IPS-18a (cell line): ENCODE results near the gene RPS24.
"Not testable (repeated sequence)": the region's sequence is repeated elsewhere in the genome, so short reads cannot be mapped to it uniquely, and the experiment has no call there.

Source experiments
- H3K27ac ChIP-seq: one replicate; pipeline ENCODE4 v1.5.1; 2013; ENCODE audit warnings: low read length
- H3K27me3 ChIP-seq: one replicate; pipeline ENCODE4 v1.6.1; 2013; ENCODE audit warnings: mild to moderate bottlenecking, low read length; ENCODE audit not compliant: control insufficient read depth, insufficient read depth
- H3K36me3 ChIP-seq: one replicate; pipeline ENCODE4 v1.6.1; 2013; ENCODE audit warnings: low read depth, low read length; ENCODE audit not compliant: control insufficient read depth
- H3K4me1 ChIP-seq: one replicate; pipeline ENCODE4 v1.6.1; 2013; ENCODE audit warnings: low read depth, low read length; ENCODE audit not compliant: control insufficient read depth
- H3K4me3 ChIP-seq: one replicate; pipeline ENCODE4 v1.5.1; 2013; ENCODE audit warnings: low read length
- H3K9ac ChIP-seq: one replicate; pipeline ENCODE4 v1.6.1; 2013; ENCODE audit warnings: mild to moderate bottlenecking, low read length, moderate library complexity
- H3K9me3 ChIP-seq: one replicate; pipeline ENCODE4 v1.6.1; 2013; ENCODE audit warnings: low read depth, low read length; ENCODE audit not compliant: control insufficient read depth

The RPS24 gene

DNA sequence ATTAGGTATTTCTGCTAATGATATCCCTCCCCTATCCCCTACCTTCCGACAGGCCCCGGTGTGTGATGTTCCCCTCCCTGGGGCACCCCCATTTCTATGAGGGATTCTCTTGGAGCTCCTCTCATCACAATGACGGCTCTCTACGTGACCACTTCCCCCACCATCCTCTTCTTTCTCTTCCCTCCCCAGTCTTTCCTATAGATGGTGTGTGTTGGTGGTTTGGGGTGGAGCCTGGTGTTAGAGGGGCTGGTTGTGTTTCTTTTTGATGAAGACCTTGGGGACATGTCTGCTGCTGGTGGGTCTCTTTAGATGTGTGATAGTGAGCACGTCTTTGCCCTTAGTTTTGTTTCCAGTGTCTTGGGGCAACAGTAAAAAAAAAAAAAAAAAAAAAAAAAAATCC, 28.6 kb downstream of the RPS24 start:
- no peaks in the 10 kb centered on the region for H3K9me3 ChIP-seq
- no peak overlapping the region for H3K9ac ChIP-seq
- H3K4me3 ChIP-seq: no peak overlapping the region
- H3K4me1 ChIP-seq: no peaks in the 10 kb centered on the region
- H3K27me3 ChIP-seq: no peaks in the 10 kb centered on the region
- no peak overlapping the region for H3K27ac ChIP-seq
- no peaks in the 10 kb centered on the region for H3K36me3 ChIP-seq

DNA sequence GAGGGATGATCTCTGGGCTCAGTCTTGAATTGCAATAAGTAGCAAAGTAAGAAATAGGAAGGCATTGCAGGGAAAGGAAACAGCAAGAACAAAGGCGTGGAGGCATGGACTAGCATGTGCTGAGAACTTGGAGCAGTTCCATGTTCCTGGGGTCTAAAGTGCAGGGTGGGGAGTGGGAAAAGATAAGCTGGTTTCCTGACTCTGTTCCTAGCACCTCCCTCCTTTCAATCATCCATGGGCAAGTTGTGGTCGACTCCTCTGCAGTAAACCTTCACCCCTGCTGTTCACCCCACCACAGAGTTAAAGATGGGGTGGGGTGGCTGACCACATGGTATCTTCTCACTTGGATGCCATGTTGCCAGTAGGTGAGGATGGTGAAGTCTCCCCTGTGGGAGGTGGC, 29.6 kb downstream of the RPS24 start:
- no peak overlapping the region for H3K9ac ChIP-seq
- H3K4me3 ChIP-seq: no peak overlapping the region
- H3K36me3 ChIP-seq: no peaks in the 10 kb centered on the region
- no peak overlapping the region for H3K27ac ChIP-seq
- no peaks in the 10 kb centered on the region for H3K9me3 ChIP-seq
- no peaks in the 10 kb centered on the region for H3K27me3 ChIP-seq
- no peaks in the 10 kb centered on the region for H3K4me1 ChIP-seq

DNA sequence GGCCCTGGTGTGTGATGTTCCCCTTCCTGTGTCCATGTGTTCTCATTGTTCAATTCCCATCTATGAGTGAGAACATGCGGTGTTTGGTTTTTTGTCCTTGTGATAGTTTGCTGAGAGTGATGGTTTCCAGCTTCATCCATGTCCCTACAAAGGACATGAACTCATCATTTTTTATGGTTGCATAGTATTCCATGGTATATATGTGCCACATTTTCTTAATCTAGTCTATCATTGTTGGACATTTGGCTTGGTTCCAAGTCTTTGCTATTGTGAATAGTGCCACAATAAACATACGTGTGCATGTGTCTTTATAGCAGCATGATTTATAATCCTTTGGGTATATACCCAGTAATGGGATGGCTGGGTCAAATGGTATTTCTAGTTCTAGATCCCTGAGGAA, 31.3 kb downstream of the RPS24 start:
- H3K4me1 ChIP-seq, H3K4me3 ChIP-seq, H3K36me3 ChIP-seq, H3K9ac ChIP-seq, H3K27ac ChIP-seq, H3K27me3 ChIP-seq, H3K9me3 ChIP-seq: not testable (repeated sequence)

DNA sequence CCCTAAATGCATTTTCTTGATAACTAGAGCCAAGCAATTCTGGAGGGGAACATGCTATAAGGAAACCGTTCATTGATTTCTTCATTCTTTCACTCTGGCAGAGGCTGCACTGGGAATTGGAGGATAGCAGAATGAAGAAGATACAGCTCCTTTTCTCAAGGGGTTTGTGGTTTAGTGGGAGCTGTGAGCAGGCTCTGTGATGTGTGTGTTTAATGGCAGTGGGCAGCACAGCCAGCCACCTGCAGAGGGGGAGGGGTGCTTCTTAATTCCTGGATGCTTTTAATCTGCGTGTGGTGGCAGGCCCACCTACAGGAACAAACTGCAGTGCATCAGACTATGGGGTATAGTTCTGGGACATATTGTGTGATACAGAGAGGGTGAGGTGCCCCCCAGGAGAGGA, 31.9 kb downstream of the RPS24 start:
- Histone ChIP-seq H3K27ac (no peak overlapping the region), H3K36me3 (no peaks in the 10 kb centered on the region), H3K9ac (no peak overlapping the region), H3K9me3 (no peaks in the 10 kb centered on the region), H3K4me3 (no peak overlapping the region), H3K4me1 (no peaks in the 10 kb centered on the region), H3K27me3 (no peaks in the 10 kb centered on the region)

DNA sequence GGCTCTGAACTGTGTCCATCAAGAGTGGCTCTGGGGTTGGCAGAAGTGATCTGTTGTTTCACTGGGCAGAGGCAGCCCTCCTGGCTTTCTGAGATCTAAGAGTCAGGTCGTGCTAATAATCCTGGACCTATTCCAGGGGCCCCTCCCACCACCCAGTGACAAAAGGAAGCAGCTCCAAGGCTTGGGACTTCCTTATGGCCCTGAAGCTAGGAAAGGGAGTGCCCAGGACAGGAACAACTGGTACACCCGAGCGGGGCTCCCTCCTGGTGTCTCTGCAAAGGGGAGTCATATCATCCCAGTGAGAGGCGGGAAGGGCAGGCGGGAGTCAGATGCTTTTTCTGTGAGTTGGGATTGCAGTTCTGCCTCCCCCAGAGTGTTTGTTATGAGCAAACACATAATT, 32.3 kb downstream of the RPS24 start:
- no peaks in the 10 kb centered on the region for H3K4me1 ChIP-seq
- no peaks in the 10 kb centered on the region for H3K27me3 ChIP-seq
- no peak overlapping the region for H3K4me3 ChIP-seq
- H3K9ac ChIP-seq: no peak overlapping the region
- no peaks in the 10 kb centered on the region for H3K36me3 ChIP-seq
- H3K9me3 ChIP-seq: no peaks in the 10 kb centered on the region
- no peak overlapping the region for H3K27ac ChIP-seq

DNA sequence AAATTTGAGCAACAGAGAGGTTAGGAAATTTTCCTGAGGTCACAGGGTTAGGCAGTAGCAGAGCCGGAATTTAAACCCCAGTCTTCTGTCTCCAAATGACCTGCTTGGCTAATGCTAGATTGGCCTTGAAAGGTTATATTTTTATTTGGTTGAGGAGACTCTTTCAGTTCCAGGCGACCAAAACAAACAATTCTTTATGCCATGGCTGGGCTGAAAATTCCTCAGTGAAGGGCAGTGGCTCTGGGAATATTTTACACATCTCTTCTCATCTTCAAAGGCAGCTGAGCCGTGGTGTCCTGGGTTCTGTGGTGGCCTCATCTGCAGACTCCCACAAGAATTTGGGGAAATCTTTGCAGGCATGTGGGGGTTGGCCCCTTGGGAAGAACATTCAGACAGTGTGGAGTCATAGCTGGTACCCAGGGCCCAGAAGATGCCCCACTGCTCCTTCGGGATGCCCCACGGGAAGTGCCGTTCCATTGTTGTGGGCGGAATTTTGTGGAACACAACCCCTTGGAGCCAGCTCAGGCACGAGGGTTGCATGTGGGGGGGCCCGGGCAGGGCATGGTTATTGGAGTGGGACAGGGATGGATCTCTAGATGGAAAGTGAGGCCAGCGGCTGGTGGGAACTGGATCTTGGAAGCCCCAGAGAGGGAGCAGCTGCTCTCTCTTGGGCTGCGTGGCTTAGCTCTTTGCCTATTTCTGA, 33.2 kb downstream of the RPS24 start:
- H3K4me3 ChIP-seq: no peak overlapping the region
- no peaks in the 10 kb centered on the region for H3K27me3 ChIP-seq
- H3K27ac ChIP-seq: no peak overlapping the region
- no peak overlapping the region for H3K9ac ChIP-seq
- no peaks in the 10 kb centered on the region for H3K36me3 ChIP-seq
- no peaks in the 10 kb centered on the region for H3K4me1 ChIP-seq
- H3K9me3 ChIP-seq: no peaks in the 10 kb centered on the region

DNA sequence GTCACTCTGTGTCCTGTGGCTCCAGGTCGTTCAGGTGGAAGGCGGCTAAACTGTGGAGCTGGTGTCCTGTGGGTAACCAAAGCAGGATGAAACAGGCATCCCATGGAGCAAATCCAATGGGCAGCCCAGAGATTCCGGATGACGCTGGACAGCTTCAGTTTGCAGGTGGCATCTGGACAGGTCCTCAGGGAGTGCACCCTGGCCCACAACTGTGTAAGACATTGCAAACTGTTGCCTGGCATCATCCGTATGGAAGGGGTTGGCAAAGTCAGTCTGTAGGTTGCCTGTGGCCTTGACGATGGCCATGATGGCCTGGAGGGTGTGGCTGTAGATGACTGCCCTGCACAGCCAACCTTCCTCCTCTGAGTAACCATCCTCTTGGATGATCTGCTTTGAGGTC, 35.5 kb downstream of the RPS24 start:
- Histone ChIP-seq H3K9ac (no peak overlapping the region), H3K4me1 (no peaks in the 10 kb centered on the region), H3K4me3 (no peak overlapping the region), H3K27me3 (no peaks in the 10 kb centered on the region), H3K9me3 (no peaks in the 10 kb centered on the region), H3K36me3 (no peaks in the 10 kb centered on the region), H3K27ac (no peak overlapping the region)

DNA sequence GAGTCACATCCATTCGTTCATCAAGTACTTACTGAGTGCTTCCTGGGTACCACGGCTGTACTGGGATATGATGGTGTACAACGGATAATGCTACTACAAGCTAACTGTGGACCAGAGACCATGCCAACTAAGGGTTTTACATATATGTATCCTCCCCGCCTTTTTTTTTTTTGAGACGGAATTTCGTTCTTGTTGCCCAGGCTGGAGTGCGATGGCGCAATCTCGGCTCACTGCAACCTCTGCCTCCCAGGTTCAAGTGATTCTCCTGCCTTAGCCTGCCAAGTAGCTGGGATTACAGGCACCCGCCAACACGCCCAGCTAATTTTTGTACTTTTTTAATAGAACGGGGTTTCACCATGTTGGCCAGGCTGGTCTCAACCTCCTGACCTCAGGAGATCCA, 36.4 kb downstream of the RPS24 start:
- H3K4me3 ChIP-seq: not testable (repeated sequence)

DNA sequence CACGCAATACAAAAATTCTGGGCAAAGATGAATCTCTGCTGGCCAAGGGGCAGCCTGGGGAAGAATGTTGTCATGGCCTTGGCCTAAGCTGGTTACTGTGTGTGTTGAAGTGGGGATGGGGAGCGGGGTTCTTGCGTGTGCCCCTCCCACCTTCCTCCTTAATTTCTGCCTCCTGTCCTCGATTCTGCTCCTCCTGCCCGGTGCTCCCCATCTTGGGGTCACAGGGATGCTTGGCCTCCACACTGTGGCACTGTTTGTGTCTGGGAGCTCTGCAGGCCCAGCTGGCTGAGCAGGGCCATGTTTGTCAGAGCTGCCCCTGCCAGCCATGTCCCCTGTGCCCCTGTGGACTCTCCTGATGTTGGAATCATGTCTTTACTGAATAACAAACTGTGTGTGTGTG, 37.1 kb downstream of the RPS24 start:
- Histone ChIP-seq H3K27ac (no peak overlapping the region), H3K4me1 (no peaks in the 10 kb centered on the region), H3K27me3 (no peaks in the 10 kb centered on the region), H3K36me3 (no peaks in the 10 kb centered on the region), H3K4me3 (no peak overlapping the region), H3K9me3 (no peaks in the 10 kb centered on the region), H3K9ac (no peak overlapping the region)

More for the DNA sequence above, 36.4 kb downstream of the RPS24 start:
- H3K9me3 ChIP-seq, H3K27me3 ChIP-seq, H3K9ac ChIP-seq, H3K4me1 ChIP-seq, H3K36me3 ChIP-seq, H3K27ac ChIP-seq: not testable (repeated sequence)

DNA sequence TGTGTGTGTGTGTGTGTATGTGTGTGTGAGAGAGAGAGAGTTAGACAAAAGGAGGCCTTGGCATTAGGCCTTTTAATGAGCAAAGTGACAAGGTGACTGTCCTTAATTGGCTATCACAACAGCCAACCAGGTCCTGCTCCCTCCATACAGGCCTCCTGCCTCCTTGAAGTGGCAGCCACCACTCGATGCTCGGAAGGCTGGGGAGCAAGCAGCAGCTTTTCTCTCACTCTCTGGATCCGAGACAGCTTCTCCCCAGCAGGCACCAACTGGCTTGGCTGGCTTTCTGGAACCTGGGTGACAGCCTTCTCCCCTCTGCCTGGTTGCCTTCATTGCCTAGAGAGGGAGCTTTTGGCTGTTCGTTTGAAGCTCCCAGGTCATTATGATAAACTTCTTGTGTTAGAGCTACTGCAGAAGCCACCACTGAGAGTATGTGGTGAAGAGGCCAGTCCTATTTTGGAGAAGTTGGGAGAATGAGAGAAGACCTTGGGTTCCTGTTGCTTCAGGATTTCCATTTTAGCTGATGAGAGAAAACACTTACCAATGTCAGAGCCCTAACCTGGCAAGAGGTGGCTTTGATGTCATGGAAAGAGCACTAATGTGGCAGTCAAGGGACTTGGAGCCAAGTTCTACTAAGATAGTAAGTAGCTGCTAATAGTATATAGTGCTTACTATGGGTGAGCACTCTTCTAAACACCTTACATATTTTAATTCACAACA, 37.6 kb downstream of the RPS24 start:
- Histone ChIP-seq H3K4me1 (no peaks in the 10 kb centered on the region), H3K9me3 (no peaks in the 10 kb centered on the region), H3K27me3 (no peaks in the 10 kb centered on the region), H3K9ac (no peak overlapping the region), H3K27ac (no peak overlapping the region), H3K36me3 (no peaks in the 10 kb centered on the region), H3K4me3 (no peak overlapping the region)

DNA sequence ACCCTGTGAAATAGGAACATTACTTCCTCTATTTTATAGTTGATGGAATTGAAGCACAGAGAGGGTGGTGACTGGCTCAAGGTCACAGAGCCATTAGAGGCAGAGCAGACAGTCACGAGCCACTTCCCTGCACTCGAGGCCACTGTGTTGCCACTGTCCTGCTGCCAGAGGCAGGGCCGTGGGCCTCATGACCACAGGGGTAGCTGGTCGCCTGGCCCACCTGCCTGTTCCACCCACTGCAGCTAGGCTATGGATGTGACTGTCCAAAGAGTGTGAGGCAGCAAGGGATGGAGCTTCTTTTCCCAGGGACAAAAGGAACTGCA, 38.2 kb downstream of the RPS24 start:
- H3K27me3 ChIP-seq: no peaks in the 10 kb centered on the region
- H3K4me3 ChIP-seq: no peak overlapping the region
- no peaks in the 10 kb centered on the region for H3K36me3 ChIP-seq
- H3K4me1 ChIP-seq: no peaks in the 10 kb centered on the region
- H3K27ac ChIP-seq: no peak overlapping the region
- H3K9me3 ChIP-seq: no peaks in the 10 kb centered on the region
- H3K9ac ChIP-seq: no peak overlapping the region

DNA sequence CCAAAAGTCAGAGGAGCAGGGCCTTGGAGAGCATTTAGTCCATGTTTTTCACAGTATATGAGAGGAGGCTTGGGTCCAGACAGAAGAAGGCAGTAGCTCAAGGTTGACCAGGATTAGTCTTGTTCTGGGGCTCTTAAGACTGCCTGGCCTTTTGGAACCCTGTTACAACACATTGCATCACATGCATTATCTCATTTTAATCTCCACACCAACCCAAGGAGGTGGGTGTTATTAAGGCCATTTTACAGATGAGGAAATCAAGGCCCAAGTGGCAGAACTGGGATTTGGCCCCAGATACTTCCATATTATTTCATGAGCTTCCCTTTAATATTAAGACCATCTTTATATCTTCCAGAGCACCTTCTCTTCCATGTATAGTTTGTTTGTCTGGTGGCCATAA, 38.8 kb downstream of the RPS24 start:
- no peak overlapping the region for H3K9ac ChIP-seq
- H3K27ac ChIP-seq: no peak overlapping the region
- no peaks in the 10 kb centered on the region for H3K27me3 ChIP-seq
- no peaks in the 10 kb centered on the region for H3K36me3 ChIP-seq
- no peaks in the 10 kb centered on the region for H3K4me1 ChIP-seq
- no peak overlapping the region for H3K4me3 ChIP-seq
- no peaks in the 10 kb centered on the region for H3K9me3 ChIP-seq
